H9 (cell line): Measurements from ENCODE around the gene ARMH1. TPM values are rescaled to one million over a fixed set of nuclear protein-coding genes. Genes with fewer than 3 reads are reported as not detected.

ENCODE experiments used
- DNase-seq: peaks from one replicate; pipeline ENCODE4 v3.0.0-alpha.2; 2017
- H2AFZ ChIP-seq: one replicate; pipeline ENCODE4 v1.6.1; 2013; ENCODE audit warnings: mild to moderate bottlenecking, low read length, control low read depth, moderate library complexity
- H2AK5ac ChIP-seq: 2 replicates; pipeline ENCODE4 v1.6.1; 2013; ENCODE audit warnings: low read length, control low read depth, mixed read lengths; ENCODE audit not compliant: insufficient read length
- H2BK120ac ChIP-seq: one replicate; pipeline ENCODE4 v1.6.1; 2013; ENCODE audit warnings: low read depth, mild to moderate bottlenecking, low read length, control low read depth, inconsistent platforms; ENCODE audit not compliant: poor library complexity, severe bottlenecking
- H2BK12ac ChIP-seq: 2 replicates; pipeline ENCODE4 v1.6.1; 2013; ENCODE audit warnings: low read length, control low read depth, mixed read lengths, low read depth; ENCODE audit not compliant: insufficient read length
- H2BK15ac ChIP-seq: 2 replicates; pipeline ENCODE4 v1.6.1; 2013; ENCODE audit warnings: low read depth, low read length, control low read depth
- H2BK20ac ChIP-seq: one replicate; pipeline ENCODE4 v1.6.1; 2013; ENCODE audit warnings: low read depth, mild to moderate bottlenecking, low read length, control low read depth, inconsistent platforms; ENCODE audit not compliant: poor library complexity, severe bottlenecking
- H2BK5ac ChIP-seq: 2 replicates; pipeline ENCODE4 v1.6.1; 2013; ENCODE audit warnings: low read length, control low read depth, mixed read lengths; ENCODE audit not compliant: insufficient read length
- H3K14ac ChIP-seq: 2 replicates; pipeline ENCODE4 v1.6.1; 2013; ENCODE audit warnings: low read length, control low read depth; ENCODE audit not compliant: insufficient read depth
- H3K18ac ChIP-seq: 2 replicates; pipeline ENCODE4 v1.6.1; 2013; ENCODE audit warnings: low read depth, mild to moderate bottlenecking, mixed read lengths, low read length, control low read depth; ENCODE audit not compliant: insufficient read length
- H3K23ac ChIP-seq: 2 replicates; pipeline ENCODE4 v1.6.1; 2013; ENCODE audit warnings: low read length, control low read depth, mixed read lengths, low read depth; ENCODE audit not compliant: insufficient read length
- H3K23me2 ChIP-seq: 2 replicates; pipeline ENCODE4 v1.6.1; 2013; ENCODE audit warnings: low read depth, mild to moderate bottlenecking, mixed read lengths, low read length, control low read depth; ENCODE audit not compliant: insufficient read length, poor library complexity, severe bottlenecking
- H3K27ac ChIP-seq: 2 replicates; pipeline ENCODE4 v1.5.1; 2013; ENCODE audit warnings: low read length, control low read depth, mixed read lengths, low read depth; ENCODE audit not compliant: insufficient read length
- H3K27me3 ChIP-seq: 2 replicates; pipeline ENCODE4 v1.6.1; 2013; ENCODE audit warnings: low read length, control low read depth, inconsistent platforms; ENCODE audit not compliant: insufficient read depth
- H3K4ac ChIP-seq: 2 replicates; pipeline ENCODE4 v1.6.1; 2013; ENCODE audit warnings: low read depth, mild to moderate bottlenecking, control low read depth, inconsistent platforms, low read length, moderate library complexity
- H3K4me1 ChIP-seq: 2 replicates; pipeline ENCODE4 v1.6.1; 2013; ENCODE audit warnings: low read length, control low read depth, inconsistent platforms; ENCODE audit not compliant: insufficient read depth
- H3K4me2 ChIP-seq: 2 replicates; pipeline ENCODE4 v1.6.1; 2013; ENCODE audit warnings: low read length, control low read depth, mixed read lengths; ENCODE audit not compliant: insufficient read length, insufficient read depth
- H3K56ac ChIP-seq: 2 replicates; pipeline ENCODE4 v1.6.1; 2013; ENCODE audit warnings: low read depth, mild to moderate bottlenecking, mixed read lengths, low read length, control low read depth; ENCODE audit not compliant: insufficient read length
- H3K79me1 ChIP-seq: 2 replicates; pipeline ENCODE4 v1.6.1; 2013; ENCODE audit warnings: low read depth, mild to moderate bottlenecking, moderate library complexity, low read length, control low read depth, inconsistent platforms; ENCODE audit not compliant: insufficient read depth, poor library complexity, severe bottlenecking
- H3K79me2 ChIP-seq: 2 replicates; pipeline ENCODE4 v1.6.1; 2013; ENCODE audit warnings: low read length, control low read depth, inconsistent platforms; ENCODE audit not compliant: insufficient read depth
- H3K9ac ChIP-seq: 2 replicates; pipeline ENCODE4 v1.6.1; 2013; ENCODE audit warnings: low read length, control low read depth, mixed read lengths; ENCODE audit not compliant: insufficient read length; ENCODE audit errors: extremely low read depth
- H3K9me3 ChIP-seq: one replicate; pipeline ENCODE4 v1.6.1; 2013; ENCODE audit warnings: low read depth, low read length, inconsistent platforms; ENCODE audit not compliant: control insufficient read depth
- H3T11ph ChIP-seq: one replicate; pipeline ENCODE4 v1.6.1; 2013; ENCODE audit warnings: mild to moderate bottlenecking, low read length, control low read depth, inconsistent platforms
- H4K20me1 ChIP-seq: one replicate; pipeline ENCODE4 v1.6.1; 2013; ENCODE audit not compliant: control insufficient read depth, insufficient read length, insufficient read depth
- H4K5ac ChIP-seq: 2 replicates; pipeline ENCODE4 v1.6.1; 2013; ENCODE audit warnings: low read depth, mild to moderate bottlenecking, mixed read lengths, low read length, control low read depth; ENCODE audit not compliant: insufficient read length
- H4K8ac ChIP-seq: replicated peaks from 2 replicates; pipeline ENCODE4 v1.6.1; 2013; ENCODE audit warnings: low read length, control low read depth, mixed read lengths, low read depth; ENCODE audit not compliant: insufficient read length
- H4K91ac ChIP-seq: 2 replicates; pipeline ENCODE4 v1.6.1; 2013; ENCODE audit warnings: low read depth, mild to moderate bottlenecking, moderate library complexity, mixed read lengths, low read length, control low read depth; ENCODE audit not compliant: insufficient read length
- H3K27ac Mint-ChIP-seq, 3 experiments: 2 replicates in 2 of 3; 3 replicates in 1 of 3; pipeline ENCODE4 v1.8.0; 2020 to 2021; ENCODE audit warnings: mixed read lengths in 3 of 3, mild to moderate bottlenecking in 1 of 3, moderate library complexity in 1 of 3
- H3K27me3 Mint-ChIP-seq: 2 replicates; pipeline ENCODE4 v1.8.0; 2021; ENCODE audit warnings: low read depth, mild to moderate bottlenecking, moderate library complexity, mixed read lengths
- H3K36me3 Mint-ChIP-seq, 3 experiments: 2 replicates in 2 of 3; 3 replicates in 1 of 3; pipeline ENCODE4 v1.8.0; 2020 to 2021; ENCODE audit warnings: low read depth in 3 of 3, mixed read lengths in 3 of 3; ENCODE audit not compliant: insufficient read depth in 1 of 3
- H3K4me1 Mint-ChIP-seq, 2 experiments: 2 replicates each; pipeline ENCODE4 v1.8.0; 2020; ENCODE audit warnings: mixed read lengths in 2 of 2
- H3K4me3 Mint-ChIP-seq, 2 experiments: 2 replicates in 1 of 2; 3 replicates in 1 of 2; pipeline ENCODE4 v1.8.0; 2020 to 2021; ENCODE audit warnings: mild to moderate bottlenecking in 2 of 2, mixed read lengths in 2 of 2, moderate library complexity in 1 of 2
- H3K9me3 Mint-ChIP-seq, 2 experiments: 2 replicates in 1 of 2; 3 replicates in 1 of 2; pipeline ENCODE4 v1.8.0; 2020; ENCODE audit warnings: mild to moderate bottlenecking in 2 of 2, mixed read lengths in 2 of 2, moderate library complexity in 1 of 2
- WGBS: extraction: QIAGEN DNeasy Blood & Tissue Kit; methylation state at CpG from one replicate; pipeline ENCODE4 v1.1.7; 2013; ENCODE audit warnings: missing lambda C conversion rate, low lambda C conversion rate, mixed read lengths; ENCODE audit not compliant: insufficient read length; ENCODE audit errors: extremely low coverage; 5-methylcytosine and 5-hydroxymethylcytosine counted together
- total RNA-seq: library from RNA; stranded (reverse); gene quantifications from 2 replicates; pipeline ENCODE4 v1.2.1, GENCODE V29; 2021
- TF ChIP-seq, protein P1 (sequence below): fragments of 200-600 bp; sonication (generic); conservative IDR thresholded peaks from 3 replicates; pipeline ENCODE4 v1.8.0; 2021; ENCODE audit warnings: antibody characterized with exemption, mild to moderate bottlenecking

Gene ARMH1
- total RNA-seq, 1 experiment from 2014 or later, result 1.0 TPM

DNA sequence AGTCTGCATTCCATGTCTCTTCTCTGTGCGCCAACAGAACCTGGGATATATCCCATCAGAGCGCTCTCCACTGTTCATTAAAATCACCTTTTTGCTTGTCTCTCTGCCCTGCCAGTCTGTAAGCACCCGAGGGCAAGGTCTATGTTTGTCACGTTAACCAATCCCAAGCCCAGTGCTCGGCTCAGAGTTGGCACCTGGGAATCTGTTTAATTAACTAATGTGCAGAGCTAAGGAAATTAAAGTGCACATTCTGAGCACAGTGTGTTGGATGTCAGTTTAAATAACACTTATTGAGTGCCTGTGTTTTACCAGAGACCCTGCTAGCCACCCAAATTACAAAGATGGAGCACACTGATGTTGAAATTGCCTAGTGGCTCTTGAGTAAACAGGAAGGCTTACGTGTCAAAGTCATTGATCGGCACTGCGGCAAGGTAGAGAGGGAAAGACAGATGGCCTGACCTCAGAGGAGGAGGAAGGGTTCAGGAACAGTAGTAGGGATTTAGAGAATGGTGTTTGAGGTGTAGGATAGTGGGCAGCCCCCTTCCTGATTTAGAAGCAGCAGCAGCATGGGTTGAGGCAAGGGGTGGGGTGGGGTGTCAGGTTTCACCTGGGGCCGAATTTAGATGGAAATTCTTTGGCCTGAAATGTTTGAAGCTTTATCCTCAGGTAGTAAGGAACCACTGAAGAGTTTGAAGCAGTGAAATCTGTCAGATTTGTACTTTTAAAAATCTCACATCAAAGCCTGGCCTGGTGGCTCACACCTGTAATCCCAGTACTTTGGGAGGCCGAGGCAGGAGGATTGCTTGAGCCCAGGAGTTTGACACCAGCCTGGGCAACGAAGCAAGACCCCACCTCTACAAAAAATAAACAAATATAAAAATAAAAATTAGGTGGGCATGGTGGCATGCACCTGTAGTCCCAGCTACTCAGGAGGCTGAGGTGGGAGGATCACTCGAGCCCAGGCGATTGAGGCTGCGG lies 7.7 kb downstream of the ARMH1 start:
- DNase-seq, result peak; percentile 58
- Mint-ChIP-seq H3K27ac (peak overlapping the region; percentile 7 to 71 (median 69); a peak in 5 of 7 replicates), H3K36me3 (peaks cover 0 to 10% (median 0%) of the 10 kb centered on the region in 3 experiments; a peak in 3 of 7 replicates), H3K4me3 (peak overlapping the region in 1 of 2 experiments; percentile 6; a peak in 1 of 5 replicates), H3K9me3 (no peaks in the 10 kb centered on the region; a peak in 1 of 5 replicates), H3K4me1 (peaks cover 19 to 22% of the 10 kb centered on the region in 2 experiments), H3K27me3 (no peaks in the 10 kb centered on the region; the same call in 1 of the 2 replicates)
- H2AK5ac ChIP-seq, result no peak overlapping the region
- H3K23me2 ChIP-seq, result no peaks in the 10 kb centered on the region
- H3K79me1 ChIP-seq, result no peaks in the 10 kb centered on the region
- peak overlapping the region; percentile 31 for H3K4me2 ChIP-seq
- H3K27me3 ChIP-seq, result no peaks in the 10 kb centered on the region
- H3K27ac ChIP-seq, result peak overlapping the region; percentile 55
- no peak overlapping the region for H3K14ac ChIP-seq
- H2BK120ac ChIP-seq, result no peak overlapping the region
- no peaks in the 10 kb centered on the region for H3K9me3 ChIP-seq
- H3T11ph ChIP-seq, result no peak overlapping the region
- no CpG with 5 or more reads among the region's 14 CpGs for WGBS
- H4K20me1 ChIP-seq, result no peaks in the 10 kb centered on the region
- TF ChIP-seq, protein P1, sequence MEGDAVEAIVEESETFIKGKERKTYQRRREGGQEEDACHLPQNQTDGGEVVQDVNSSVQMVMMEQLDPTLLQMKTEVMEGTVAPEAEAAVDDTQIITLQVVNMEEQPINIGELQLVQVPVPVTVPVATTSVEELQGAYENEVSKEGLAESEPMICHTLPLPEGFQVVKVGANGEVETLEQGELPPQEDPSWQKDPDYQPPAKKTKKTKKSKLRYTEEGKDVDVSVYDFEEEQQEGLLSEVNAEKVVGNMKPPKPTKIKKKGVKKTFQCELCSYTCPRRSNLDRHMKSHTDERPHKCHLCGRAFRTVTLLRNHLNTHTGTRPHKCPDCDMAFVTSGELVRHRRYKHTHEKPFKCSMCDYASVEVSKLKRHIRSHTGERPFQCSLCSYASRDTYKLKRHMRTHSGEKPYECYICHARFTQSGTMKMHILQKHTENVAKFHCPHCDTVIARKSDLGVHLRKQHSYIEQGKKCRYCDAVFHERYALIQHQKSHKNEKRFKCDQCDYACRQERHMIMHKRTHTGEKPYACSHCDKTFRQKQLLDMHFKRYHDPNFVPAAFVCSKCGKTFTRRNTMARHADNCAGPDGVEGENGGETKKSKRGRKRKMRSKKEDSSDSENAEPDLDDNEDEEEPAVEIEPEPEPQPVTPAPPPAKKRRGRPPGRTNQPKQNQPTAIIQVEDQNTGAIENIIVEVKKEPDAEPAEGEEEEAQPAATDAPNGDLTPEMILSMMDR, result no peak
- H3K4ac ChIP-seq, result no peak overlapping the region
- peaks cover 10% of the 10 kb centered on the region; the same call in 1 of the 2 replicates for H3K4me1 ChIP-seq
- no peak overlapping the region for H3K23ac ChIP-seq
- no peaks in the 10 kb centered on the region for H3K79me2 ChIP-seq
- H2BK20ac ChIP-seq, result no peak overlapping the region
- H4K91ac ChIP-seq, result no peak overlapping the region
- no peak overlapping the region for H2BK5ac ChIP-seq
- no peak overlapping the region for H3K9ac ChIP-seq
- H3K56ac ChIP-seq, result no peak overlapping the region
- no peak overlapping the region for H4K5ac ChIP-seq
- H2BK12ac ChIP-seq, result no peak overlapping the region
- no peak overlapping the region for H3K18ac ChIP-seq
- no peak overlapping the region for H2AFZ ChIP-seq
- H4K8ac ChIP-seq, result no peak overlapping the region
- no peak overlapping the region for H2BK15ac ChIP-seq
